ENCODE results near the gene WDR5. TPM values are rescaled to one million over a fixed set of nuclear protein-coding genes. Genes with fewer than 3 reads are reported as not detected.

Gene WDR5
- total RNA-seq, 1 donor from 2014 or later = 16.7 TPM

DNA sequence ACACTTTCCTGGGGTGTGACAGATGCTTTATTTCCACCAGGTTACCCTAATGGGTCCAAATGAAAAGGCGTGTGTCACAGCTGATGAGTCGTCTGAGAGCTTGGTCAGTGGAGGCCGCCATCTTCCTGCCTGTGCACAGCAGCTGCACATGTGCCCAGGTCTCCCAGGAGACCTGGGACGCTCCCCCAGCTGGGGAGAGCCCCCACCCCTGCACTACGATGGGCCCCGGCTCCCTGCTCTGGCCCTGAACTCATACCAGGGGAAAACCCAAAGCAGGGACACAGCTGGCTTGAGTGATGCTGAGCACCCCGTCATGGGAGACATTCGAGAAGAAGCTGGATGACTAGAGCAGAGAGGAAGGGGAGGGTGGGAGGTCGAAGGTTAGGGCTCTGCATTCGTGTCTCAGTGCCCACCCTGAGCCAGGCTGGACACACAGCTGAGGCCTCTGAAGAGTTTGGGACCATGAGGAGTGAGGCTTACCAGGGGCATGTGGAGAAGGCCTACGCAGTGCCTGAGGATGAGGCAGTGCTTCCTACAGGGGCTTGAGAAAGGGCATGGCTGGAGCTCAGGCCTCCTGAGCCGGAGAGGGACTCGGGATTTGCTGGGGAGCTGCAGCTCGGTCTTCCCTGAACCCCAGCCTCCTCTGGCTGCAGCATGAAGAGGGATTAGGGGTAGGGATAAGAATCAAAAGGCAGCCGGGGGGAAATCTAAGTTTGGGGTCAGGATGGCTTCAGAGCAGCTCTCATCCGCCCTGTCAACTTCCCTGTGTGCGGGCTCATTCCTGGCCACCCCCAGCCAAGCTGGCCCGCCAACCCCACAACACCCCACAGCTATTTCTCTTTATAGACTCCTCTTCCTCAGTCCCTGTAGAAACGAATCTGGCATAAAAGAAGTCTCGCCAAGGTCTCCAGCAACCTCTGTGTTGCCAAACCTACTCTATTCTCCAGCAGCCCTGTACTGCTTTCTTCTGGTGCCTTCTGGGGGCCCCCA is 70.7 kb downstream of the WDR5 start:
- DNase-seq (ENCODE audit: low read depth in 2 of 2) = no peak

DNA sequence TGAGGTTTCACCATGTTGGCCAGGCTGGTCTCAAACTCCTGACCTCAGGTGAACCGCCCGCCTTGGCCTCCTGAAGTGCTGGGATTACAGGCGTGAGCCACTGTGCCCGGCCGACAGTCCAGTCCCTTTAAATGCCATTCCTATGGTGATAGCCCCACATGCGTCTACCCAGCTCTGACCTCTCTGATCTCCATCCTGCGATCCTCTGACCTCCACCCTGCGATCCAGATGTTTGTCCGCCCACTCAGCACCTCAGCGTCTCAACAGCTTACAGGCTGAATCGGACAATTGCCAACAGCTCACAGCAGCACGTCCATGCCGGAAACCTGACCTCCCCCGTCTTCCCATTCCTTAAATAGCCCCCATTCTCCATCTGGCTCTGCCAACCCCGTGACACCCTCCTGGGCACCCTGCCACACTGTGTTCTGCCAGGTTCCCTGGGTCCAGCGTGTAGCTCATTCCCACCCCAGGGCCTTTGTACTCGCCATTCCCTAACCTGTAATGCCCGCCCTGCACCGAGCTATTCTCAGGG is 72.5 kb downstream of the WDR5 start:
- peak; percentile 14 to 52 for DNase-seq (ENCODE audit: low read depth in 2 of 2)

DNA sequence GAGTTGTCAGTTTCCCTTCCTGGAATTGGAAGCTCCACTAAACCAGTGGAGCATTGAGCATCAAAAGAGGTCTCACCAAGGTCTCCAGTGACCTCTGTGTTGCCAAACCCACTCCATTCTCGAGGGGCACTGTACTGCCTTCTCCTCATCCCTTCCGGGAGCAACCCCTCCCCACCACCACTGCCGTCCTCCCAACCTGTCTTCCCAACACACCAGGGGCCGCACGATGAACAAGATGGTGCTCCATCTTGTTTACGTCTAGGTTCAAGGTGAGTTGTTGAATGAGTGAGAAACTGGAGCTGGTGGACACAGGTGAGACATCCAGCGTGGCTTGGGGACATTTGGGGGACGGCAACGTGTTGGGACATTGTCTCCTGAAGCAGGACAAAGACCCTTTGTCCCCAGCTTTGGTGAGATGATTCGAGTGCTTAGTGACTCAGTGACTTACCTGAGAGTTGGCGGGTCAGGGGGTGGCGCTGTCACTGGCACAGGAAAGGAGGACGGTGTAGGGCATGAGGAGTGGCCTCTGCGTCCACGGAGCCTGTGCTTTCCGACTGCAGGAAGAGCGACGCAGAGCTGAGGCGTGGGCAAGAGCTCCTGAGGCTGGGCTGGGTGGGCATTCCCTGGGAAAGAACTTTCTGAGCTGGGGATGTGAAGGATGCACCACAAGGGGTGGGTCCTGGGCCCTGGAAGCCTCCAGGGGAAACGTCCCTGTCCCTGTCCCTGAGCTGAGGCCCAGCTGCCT is 73.3 kb downstream of the WDR5 start:
- no peak for DNase-seq (ENCODE audit: low read depth in 2 of 2)

Other genes starting within 250 kb of the WDR5 start
- gene VAV2, start 143.8 kb upstream of the WDR5 start, total RNA-seq = 15.0 and 20.6 TPM in 2 replicates
- 5.9 and 6.6 TPM in 2 replicates for gene BRD3OS, start 110.6 kb upstream of the WDR5 start, total RNA-seq
- gene BRD3, start 68.1 kb upstream of the WDR5 start, total RNA-seq = 6.8 and 10.9 TPM in 2 replicates
- not detected in 2 replicates for gene RNU6ATAC, start 28.5 kb downstream of the WDR5 start, total RNA-seq
- gene RXRA, start 190.4 kb downstream of the WDR5 start, total RNA-seq = 14.0 and 22.4 TPM in 2 replicates

Measured in dermis microvascular lymphatic vessel endothelial cell (primary cell).